ENCODE measurements around the gene KCTD12.

- TF ChIP-seq PATZ1 (CRISPR knock-in tag; IDR thresholded peaks at IDR 0.05): no peak
- no peak for TF ChIP-seq EP300 (IDR thresholded peaks at IDR 0.05; ENCODE audit: low read depth in 2 of 2, low read length in 2 of 2)
- TF ChIP-seq EP300 (CRISPR knock-in tag; IDR thresholded peaks at IDR 0.05; ENCODE audit: borderline replicate concordance): no peak
- TF ChIP-seq GATAD2A (CRISPR knock-in tag; IDR thresholded peaks at IDR 0.05): no peak
- TF ChIP-seq ZNF747 (CRISPR knock-in tag; IDR thresholded peaks at IDR 0.05; ENCODE audit: borderline replicate concordance): no peak
- no peak for TF ChIP-seq ZKSCAN5 (CRISPR knock-in tag; IDR thresholded peaks at IDR 0.05)
- TF ChIP-seq REST (IDR thresholded peaks at IDR 0.05; ENCODE audit: borderline replicate concordance in 1 of 2, low read depth in 1 of 2, low read length in 2 of 2): no peak
- TF ChIP-seq TAF15 (IDR thresholded peaks at IDR 0.05; ENCODE audit: low read depth, low read length, poor library complexity, severe bottlenecking): no peak
- TF ChIP-seq MIXL1 (CRISPR knock-in tag; IDR thresholded peaks at IDR 0.05): no peak
- no peak for TF ChIP-seq RFX5 (IDR thresholded peaks at IDR 0.05; ENCODE audit: low read depth, low read length)
- TF ChIP-seq POLR2A (IDR thresholded peaks at IDR 0.05; ENCODE audit: insufficient read depth in 1 of 2, low read depth in 2 of 2, low read length in 2 of 2): no peak
- TF ChIP-seq KDM6A (CRISPR knock-in tag; IDR thresholded peaks at IDR 0.05; ENCODE audit: low read depth): no peak
- TF ChIP-seq ZNF740 (CRISPR knock-in tag; IDR thresholded peaks at IDR 0.05): no peak
- TF ChIP-seq CTCF (CRISPR knock-in tag; IDR thresholded peaks at IDR 0.05): no peak
These were observed 32.1 kb downstream of the KCTD12 start for GRCh38 chr13:76853921-76854608.
